Stromal cell of bone marrow (primary cell): ENCODE data around the gene TSR1.

Source experiments
- DNase-seq: peaks from one replicate; pipeline ENCODE4 v3.0.0-alpha.2; 2012; ENCODE audit warnings: low read depth

Gene TSR1

DNA sequence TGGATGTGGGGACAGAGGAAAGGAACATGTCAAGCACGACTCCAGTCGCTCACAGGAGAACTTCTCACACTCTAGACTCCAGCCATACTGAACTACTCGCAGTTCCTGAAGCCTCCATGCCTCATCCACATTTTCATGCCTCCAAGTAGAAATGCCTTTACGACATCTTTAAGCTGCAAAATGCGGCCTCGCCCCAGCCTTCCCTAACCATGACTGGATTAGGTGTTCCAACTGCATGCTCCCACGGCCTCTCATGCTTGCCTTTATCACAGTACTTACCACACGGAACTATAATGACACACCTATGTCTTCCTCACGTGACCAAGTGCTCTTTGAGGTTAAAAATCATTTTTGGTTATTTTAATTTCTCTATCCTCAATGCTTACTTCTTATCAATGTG, 56.5 kb downstream of the TSR1 start:
- no peak for DNase-seq

- DNase-seq: no peak
Observed at GRCh38 chr17:2277429-2278170, 58.7 kb downstream of the TSR1 start.

GRCh38 chr17:2275722-2276121, 60.5 kb downstream of the TSR1 start:
- DNase-seq: no peak

DNA sequence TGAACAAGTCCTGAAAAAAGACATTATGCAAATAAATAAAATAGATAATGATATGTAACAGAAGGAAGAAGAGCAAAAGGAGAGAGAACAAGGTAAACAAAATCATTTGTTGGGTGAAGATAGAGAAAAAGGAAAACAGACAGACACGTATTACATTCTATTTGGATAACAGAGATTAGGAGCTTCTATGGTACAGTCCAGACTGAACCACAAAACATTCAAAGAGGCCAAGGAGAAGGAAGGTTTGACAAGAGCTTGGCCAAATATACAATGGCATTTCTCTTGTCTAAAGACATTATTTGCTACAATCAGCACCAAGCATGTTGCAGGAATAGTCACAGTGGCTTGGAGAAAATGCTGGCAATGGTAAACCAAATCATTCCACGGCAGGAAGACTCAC, 61.8 kb downstream of the TSR1 start:
- DNase-seq: no peak
